ENCODE data around the gene SSC5D. TPM values are rescaled to one million over a fixed set of nuclear protein-coding genes. Genes with fewer than 3 reads are reported as not detected.

SSC5D gene
- total and polyA plus RNA-seq, 10 of the 15 experiments (the other 5 are each of a cell fraction or from before 2014, with no cell fraction given), result 0.03 to 0.13 (median 0.05) TPM; not detected in 4

GRCh38 chr19:55481148-55481793 is 7.0 kb upstream of the SSC5D start:
- H2AFZ ChIP-seq (ENCODE audit: control insufficient read depth, low read depth, low read length), result no peak overlapping the region
- CTCF ChIA-PET, result no interaction called here
- no peak overlapping the region for H3K4me2 ChIP-seq (ENCODE audit: control insufficient read depth, insufficient read depth)
- H3K36me3 ChIP-seq (ENCODE audit: control insufficient read depth in 2 of 2, insufficient read depth in 2 of 2, low read length in 1 of 2), result peaks cover 0 to 9% of the 10 kb centered on the region in 2 experiments; a peak in 2 of 4 replicates
- H3K9me3 ChIP-seq (replicated peaks; ENCODE audit: control insufficient read depth, insufficient read depth, low read length), result no peaks in the 10 kb centered on the region
- peaks cover 6% of the 10 kb centered on the region for H3K79me2 ChIP-seq (ENCODE audit: control insufficient read depth, insufficient read depth, low read length)
- H3K4me3 ChIP-seq, result no peak overlapping the region
- DNase-seq (ENCODE audit: low read depth, low spot score) (no peak), ATAC-seq (no peak), FAIRE-seq (no peak)
- no peaks in the 10 kb centered on the region for H4K20me1 ChIP-seq (ENCODE audit: control insufficient read depth, insufficient read depth)
- WGBS (ENCODE audit: insufficient coverage, insufficient replicate concordance, low lambda C conversion rate, missing lambda C conversion rate), result 95% methylated on average over 52 of the region's 52 CpGs
- peaks cover 24% of the 10 kb centered on the region for H3K4me1 ChIP-seq (ENCODE audit: control insufficient read depth, insufficient read depth, low read length)
- H3K9ac ChIP-seq (ENCODE audit: control insufficient read depth, insufficient read depth, low read length), result no peak overlapping the region
- H3K27ac ChIP-seq (ENCODE audit: control insufficient read depth, insufficient read depth), result no peak overlapping the region
- POLR2A ChIA-PET, result no interaction called here
- H3K27me3 ChIP-seq (replicated peaks in 1 of 2; ENCODE audit: control insufficient read depth in 2 of 2, insufficient read depth in 2 of 2, low read length in 1 of 2), result no peaks in the 10 kb centered on the region
- SMC1A ChIA-PET (ENCODE audit: uncharacterized antibody, unreplicated experiment), result no interaction called here
- intact Hi-C loops (cut with micrococcal nuclease; ENCODE audit: unreplicated experiment), result no loop called here
- TF ChIP-seq BACH1 (IDR thresholded peaks at IDR 0.05; ENCODE audit: borderline replicate concordance) (no peak), ELK1 (IDR thresholded peaks at IDR 0.05; ENCODE audit: low read depth, low read length) (no peak), SMAD1 (IDR thresholded peaks at IDR 0.05; ENCODE audit: low read depth, partially characterized antibody) (no peak), ZNF687 (IDR thresholded peaks at IDR 0.05) (no peak), USF2 (IDR thresholded peaks at IDR 0.05; ENCODE audit: borderline replicate concordance, low read depth, low read length) (no peak), CHD4 (IDR thresholded peaks at IDR 0.05) (no peak), ZNF207 (IDR thresholded peaks at IDR 0.05; ENCODE audit: borderline replicate concordance) (no peak), RFX5 (IDR thresholded peaks at IDR 0.05; ENCODE audit: low read depth, low read length) (no peak), POLR2AphosphoS2 (IDR thresholded peaks at IDR 0.05; ENCODE audit: low read depth, low read length) (no peak), TCF3 (IDR thresholded peaks at IDR 0.05; ENCODE audit: borderline replicate concordance, insufficient read depth, low read depth, low read length) (no peak), ATF3 (IDR thresholded peaks at IDR 0.05; ENCODE audit: borderline replicate concordance, extremely low read depth, low read depth, low read length) (no peak), ZBTB4 (CRISPR knock-in tag; IDR thresholded peaks at IDR 0.05) (no peak)
- no TSS peak for BruUV-seq (replicated peaks)
- in situ Hi-C loops (cut with MboI), result no loop called here
- RAD21 ChIA-PET (ENCODE audit: unreplicated experiment), result no interaction called here

All from GM12878 (cell line).